Mucosa of descending colon (tissue), 3 donors: ENCODE measurements around the gene TUBAL3. TPM values are rescaled to one million over a fixed set of nuclear protein-coding genes. Genes with fewer than 3 reads are reported as not detected.
"Not testable (repeated sequence)": the region's sequence is repeated elsewhere in the genome, so short reads cannot be mapped to it uniquely, and the experiment has no call there.

ENCODE experiments used
- ATAC-seq: fragments of 200-7000 bp; cut with Tn5 transposase; one replicate; pipeline ENCODE4 v1.9.1; 2020; ENCODE audit warnings: mild to moderate bottlenecking, moderate library complexity
- DNase-seq, 3 donors: peaks; one replicate each; pipeline ENCODE4 v3.0.0-alpha.2; 2020
- H3K36me3 ChIP-seq: fragments of 200-600 bp; one replicate; pipeline ENCODE4 v1.8.0; 2021; ENCODE audit warnings: low read depth, mild to moderate bottlenecking
- H3K4me1 ChIP-seq: fragments of 200-600 bp; one replicate; pipeline ENCODE4 v1.8.0; 2021; ENCODE audit warnings: low read depth, mild to moderate bottlenecking
- H3K4me3 ChIP-seq: fragments of 200-600 bp; one replicate; pipeline ENCODE4 v1.8.0; 2021; ENCODE audit warnings: mild to moderate bottlenecking
- H3K9me3 ChIP-seq: fragments of 200-600 bp; one replicate; pipeline ENCODE4 v1.8.0; 2021; ENCODE audit warnings: mild to moderate bottlenecking
- CTCF ChIP-seq: fragments of 200-600 bp; IDR thresholded peaks from one replicate; pipeline ENCODE4 v1.8.0; 2022; ENCODE audit warnings: antibody characterized with exemption, mild to moderate bottlenecking
- intact Hi-C, 2 donors: fragments of 100-400 bp; cut with DNase I in 1 of 2; cut with micrococcal nuclease in 1 of 2; formaldehyde crosslinking; loops; one replicate each; pipeline versions ENCODE4 v1.11.0 to v1.11.1; 2022; cut with DNase I, micrococcal nuclease
- total RNA-seq, 3 donors: library from RNA; stranded (reverse); fragmentation: NEBNext Ultra II Directional in 2 of 3; extraction: Animal tissue kit (Norgen Biotek cat#: 25700) in 2 of 3; gene quantifications; one replicate each; pipeline versions ENCODE4 v1.2.1 to v1.2.4, GENCODE V29; 2021 to 2023
- donor health status: DM: no; HTN: no; CAD: no; lungs with moderate emphysema.
- donor health status: DM: no; HTN: no; CAD: no.
- donor health status: DM: no; HTN: yes; CAD: no.

The TUBAL3 gene
- total RNA-seq, 3 donors from 2014 or later, result 20.9 to 64.0 (median 38.7) TPM

- ATAC-seq (peak; percentile 99), DNase-seq (peak; percentile 89 to 95 (median 93))
- Histone ChIP-seq H3K9me3 (no peaks in the 10 kb centered on the region), H3K4me1 (peaks cover 3% of the 10 kb centered on the region), H3K4me3 (peak within 1 kb of the TSS; percentile 35), H3K36me3 (no peaks in the 10 kb centered on the region)
- intact Hi-C loops, result no loop called here
- TF ChIP-seq CTCF, result no peak
These were observed 7.8 kb upstream of the TUBAL3 start, which contains the start of gene NET1 for GRCh38 chr10:5412277-5412941. Gene NET1, plus strand, starts transcription at chr10:5412557. Its CDS starts 136 bp downstream, at chr10:5412693.

GRCh38 chr10:5411941-5412276, 7.3 kb upstream of the TUBAL3 start:
- Histone ChIP-seq H3K4me1 (peaks cover 3% of the 10 kb centered on the region), H3K9me3 (no peaks in the 10 kb centered on the region), H3K4me3 (no peak overlapping the region), H3K36me3 (no peaks in the 10 kb centered on the region)
- ATAC-seq (peak; percentile 4), DNase-seq (no peak)
- intact Hi-C loops, result no loop called here
- TF ChIP-seq CTCF, result no peak

- ATAC-seq, DNase-seq, intact Hi-C loops, H3K4me1 ChIP-seq, H3K9me3 ChIP-seq, H3K36me3 ChIP-seq, H3K4me3 ChIP-seq: not testable (repeated sequence)
These were observed 6.2 kb upstream of the TUBAL3 start for GRCh38 chr10:5410787-5411186.

- Histone ChIP-seq H3K4me3 (no peak overlapping the region), H3K4me1 (peaks cover under 1% of the 10 kb centered on the region), H3K36me3 (no peaks in the 10 kb centered on the region), H3K9me3 (no peaks in the 10 kb centered on the region)
- TF ChIP-seq CTCF, result no peak
- no peak for DNase-seq
- no peak for ATAC-seq
- intact Hi-C loops, result no loop called here
These were observed 2.3 kb upstream of the TUBAL3 start for GRCh38 chr10:5406918-5407317.

GRCh38 chr10:5402798-5403197, 1.8 kb downstream of the TUBAL3 start:
- ATAC-seq (peak; percentile 85), DNase-seq (peak in 1 of 3 donors; percentile 75)
- intact Hi-C loops, result no loop called here
- no peaks in the 10 kb centered on the region for H3K9me3 ChIP-seq
- no peak for TF ChIP-seq CTCF
- no peaks in the 10 kb centered on the region for H3K4me1 ChIP-seq
- H3K36me3 ChIP-seq, result no peaks in the 10 kb centered on the region
- no peak overlapping the region for H3K4me3 ChIP-seq

GRCh38 chr10:5400468-5401240, 4.0 kb downstream of the TUBAL3 start:
- H3K36me3 ChIP-seq, result no peaks in the 10 kb centered on the region
- DNase-seq (no peak), ATAC-seq (no peak)
- no peak overlapping the region for H3K4me3 ChIP-seq
- TF ChIP-seq CTCF, result no peak
- H3K9me3 ChIP-seq, result no peaks in the 10 kb centered on the region
- intact Hi-C loops, result no loop called here
- no peaks in the 10 kb centered on the region for H3K4me1 ChIP-seq
